ENCODE results near the gene FOXN3. TPM values are rescaled to one million over a fixed set of nuclear protein-coding genes. Genes with fewer than 3 reads are reported as not detected.
A peak's percentile ranks its signal among the peaks of the same experiment; 100 is the strongest.

Gene FOXN3
- total and polyA plus RNA-seq, 10 of the 15 experiments (the other 5 are each of a cell fraction or from before 2014, with no cell fraction given), result 4.5 to 68.9 (median 29.7) TPM

DNA sequence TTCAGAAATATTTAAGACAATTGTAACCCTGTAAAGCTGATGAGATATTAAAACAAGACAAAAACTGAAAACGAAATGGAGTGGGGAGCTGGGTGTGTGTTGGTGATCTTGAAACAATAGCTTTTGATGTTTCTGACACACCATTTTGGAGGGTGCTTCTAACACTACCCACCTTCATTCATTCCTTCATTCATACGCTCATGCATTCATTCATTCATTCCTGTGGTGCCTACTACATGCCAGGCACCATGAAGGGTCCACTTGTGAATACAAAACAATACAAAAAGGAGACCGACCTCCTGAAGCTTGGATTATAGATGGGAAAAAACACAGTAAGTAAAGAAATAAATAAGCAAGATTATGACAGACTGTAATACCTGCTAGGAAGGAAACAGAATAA is 60.5 kb downstream of the FOXN3 start:
- Histone ChIP-seq H3K27me3 (replicated peaks in 1 of 2; ENCODE audit: control insufficient read depth in 2 of 2, insufficient read depth in 2 of 2, low read length in 1 of 2) (no peaks in the 10 kb centered on the region), H3K4me1 (ENCODE audit: control insufficient read depth, insufficient read depth, low read length) (peaks cover 20% of the 10 kb centered on the region), H3K9me3 (replicated peaks; ENCODE audit: control insufficient read depth, insufficient read depth, low read length) (no peaks in the 10 kb centered on the region), H3K9ac (ENCODE audit: control insufficient read depth, insufficient read depth, low read length) (no peak overlapping the region), H3K4me2 (ENCODE audit: control insufficient read depth, insufficient read depth) (no peak overlapping the region), H3K79me2 (ENCODE audit: control insufficient read depth, insufficient read depth, low read length) (peaks cover 22% of the 10 kb centered on the region), H3K27ac (ENCODE audit: control insufficient read depth, insufficient read depth) (no peak overlapping the region), H4K20me1 (ENCODE audit: control insufficient read depth, insufficient read depth) (no peaks in the 10 kb centered on the region), H2AFZ (ENCODE audit: control insufficient read depth, low read depth, low read length) (no peak overlapping the region), H3K4me3 (no peak overlapping the region), H3K36me3 (ENCODE audit: control insufficient read depth in 2 of 2, insufficient read depth in 2 of 2, low read length in 1 of 2) (peaks cover 0 to 6% of the 10 kb centered on the region in 2 experiments; a peak in 1 of 4 replicates)
- WGBS (ENCODE audit: insufficient coverage, insufficient replicate concordance, low lambda C conversion rate, missing lambda C conversion rate), result 92% methylated on average over 3 of the region's 3 CpGs
- TF ChIP-seq, protein P1, sequence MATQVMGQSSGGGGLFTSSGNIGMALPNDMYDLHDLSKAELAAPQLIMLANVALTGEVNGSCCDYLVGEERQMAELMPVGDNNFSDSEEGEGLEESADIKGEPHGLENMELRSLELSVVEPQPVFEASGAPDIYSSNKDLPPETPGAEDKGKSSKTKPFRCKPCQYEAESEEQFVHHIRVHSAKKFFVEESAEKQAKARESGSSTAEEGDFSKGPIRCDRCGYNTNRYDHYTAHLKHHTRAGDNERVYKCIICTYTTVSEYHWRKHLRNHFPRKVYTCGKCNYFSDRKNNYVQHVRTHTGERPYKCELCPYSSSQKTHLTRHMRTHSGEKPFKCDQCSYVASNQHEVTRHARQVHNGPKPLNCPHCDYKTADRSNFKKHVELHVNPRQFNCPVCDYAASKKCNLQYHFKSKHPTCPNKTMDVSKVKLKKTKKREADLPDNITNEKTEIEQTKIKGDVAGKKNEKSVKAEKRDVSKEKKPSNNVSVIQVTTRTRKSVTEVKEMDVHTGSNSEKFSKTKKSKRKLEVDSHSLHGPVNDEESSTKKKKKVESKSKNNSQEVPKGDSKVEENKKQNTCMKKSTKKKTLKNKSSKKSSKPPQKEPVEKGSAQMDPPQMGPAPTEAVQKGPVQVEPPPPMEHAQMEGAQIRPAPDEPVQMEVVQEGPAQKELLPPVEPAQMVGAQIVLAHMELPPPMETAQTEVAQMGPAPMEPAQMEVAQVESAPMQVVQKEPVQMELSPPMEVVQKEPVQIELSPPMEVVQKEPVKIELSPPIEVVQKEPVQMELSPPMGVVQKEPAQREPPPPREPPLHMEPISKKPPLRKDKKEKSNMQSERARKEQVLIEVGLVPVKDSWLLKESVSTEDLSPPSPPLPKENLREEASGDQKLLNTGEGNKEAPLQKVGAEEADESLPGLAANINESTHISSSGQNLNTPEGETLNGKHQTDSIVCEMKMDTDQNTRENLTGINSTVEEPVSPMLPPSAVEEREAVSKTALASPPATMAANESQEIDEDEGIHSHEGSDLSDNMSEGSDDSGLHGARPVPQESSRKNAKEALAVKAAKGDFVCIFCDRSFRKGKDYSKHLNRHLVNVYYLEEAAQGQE (IDR thresholded peaks at IDR 0.05; ENCODE audit: low read depth, low read length), result no peak
- TF ChIP-seq ZNF24 (IDR thresholded peaks at IDR 0.05), result peak; percentile 86
- no peak for TF ChIP-seq SIX5 (IDR thresholded peaks at IDR 0.05; ENCODE audit: low read depth, low read length, severe bottlenecking)
- intact Hi-C loops (cut with micrococcal nuclease; ENCODE audit: unreplicated experiment), result no loop called here
- ChIA-PET CTCF (no interaction called here), SMC1A (ENCODE audit: uncharacterized antibody, unreplicated experiment) (interaction anchor here (0.7 to 1.3 kb wide), 2 partner anchors 24 to 53 kb away, joined by 3 to 4 read pairs; no protein-coding TSS in a partner anchor), POLR2A (no interaction called here), RAD21 (ENCODE audit: unreplicated experiment) (interaction anchor here (1.2 kb wide), 1 partner anchor 9 kb away, joined by 3 read pairs; no protein-coding TSS in a partner anchor)
- DNase-seq (ENCODE audit: low read depth, low spot score) (no peak), ATAC-seq (no peak), FAIRE-seq (no peak)
- BruUV-seq (replicated peaks), result no TSS peak
- in situ Hi-C loops (cut with MboI), result no loop called here
